ENCODE measurements around the gene SZT2. TPM values are rescaled to one million over a fixed set of nuclear protein-coding genes. Genes with fewer than 3 reads are reported as not detected.

The SZT2 gene
- total and polyA plus RNA-seq, 2 of the 4 experiments (the other 2 are of a cell fraction): 9.5 to 14.3 TPM

DNA sequence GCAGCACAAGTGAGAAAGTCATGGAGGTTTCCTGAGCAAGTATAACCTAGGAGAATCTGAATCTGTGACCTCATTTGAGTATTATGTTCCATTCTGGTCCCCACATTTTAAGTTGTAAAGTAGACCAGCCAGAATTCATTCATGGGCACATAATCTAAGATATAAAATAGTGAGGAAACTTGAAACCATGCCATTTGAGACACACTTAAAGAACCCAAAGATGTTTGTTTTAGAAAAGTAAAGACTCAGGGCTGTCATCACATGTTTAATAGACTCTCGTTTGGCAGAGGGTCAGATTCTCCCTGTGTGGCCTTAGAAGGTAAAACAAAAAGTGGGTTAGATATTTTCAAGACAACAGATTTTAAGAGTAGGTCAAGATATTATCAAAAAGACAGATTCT is 6.4 kb downstream of the SZT2 start:
- ATAC-seq (ENCODE audit: low read depth): no peak
- Histone ChIP-seq H3K9me3 (ENCODE audit: control insufficient read depth, insufficient read depth, low read length) (no peaks in the 10 kb centered on the region), H2AK5ac (ENCODE audit: low read depth, low read length) (no peak overlapping the region), H3K18ac (ENCODE audit: low read depth, low read length) (no peak overlapping the region), H2BK20ac (ENCODE audit: low read depth, low read length) (no peak overlapping the region), H3K9ac (ENCODE audit: low read depth, low read length) (no peak overlapping the region), H3K27ac (ENCODE audit: insufficient read depth, low read length) (no peak overlapping the region), H3K14ac (replicated peaks; ENCODE audit: low read depth, low read length) (no peak overlapping the region), H2BK5ac (ENCODE audit: low read depth, low read length, poor library complexity, severe bottlenecking) (no peak overlapping the region), H4K5ac (ENCODE audit: low read depth, low read length) (no peak overlapping the region), H3K9me1 (ENCODE audit: insufficient read depth, low read length) (0 out of 2 replicates have a peak, but pooled peaks cover 3% of the 10 kb centered on the region), H2BK15ac (ENCODE audit: low read depth, low read length) (no peak overlapping the region), H2BK120ac (ENCODE audit: low read depth, low read length) (no peak overlapping the region), H4K20me1 (ENCODE audit: insufficient read depth, low read length) (no peaks in the 10 kb centered on the region; the same call in 1 of the 2 replicates), H3K23ac (ENCODE audit: low read depth, low read length) (no peak overlapping the region), H2AFZ (replicated peaks; ENCODE audit: low read length, poor library complexity) (no peak overlapping the region), H3K56ac (ENCODE audit: extremely low read depth, insufficient read depth, low read length) (no peak overlapping the region), H3K4me2 (ENCODE audit: low read depth, low read length) (no peak overlapping the region), H3K79me1 (ENCODE audit: low read depth in 1 of 2, low read length in 2 of 2) (peaks cover 32 to 74% of the 10 kb centered on the region in 2 experiments), H2AK9ac (replicated peaks; ENCODE audit: low read depth, low read length, poor library complexity) (no peak overlapping the region), H4K91ac (ENCODE audit: insufficient read depth, low read depth, low read length) (no peak overlapping the region), H3K4me3 (ENCODE audit: insufficient read depth, low read depth, low read length) (no peak overlapping the region), H3K4me1 (ENCODE audit: control insufficient read depth, insufficient read depth, low read length) (no peaks in the 10 kb centered on the region), H3K27me3 (ENCODE audit: control insufficient read depth, insufficient read depth, low read length) (no peaks in the 10 kb centered on the region), H3K36me3 (ENCODE audit: control insufficient read depth, insufficient read depth, low read length) (peaks cover 4% of the 10 kb centered on the region), H3K4ac (ENCODE audit: low read depth, low read length) (no peak overlapping the region), H4K8ac (ENCODE audit: low read depth in 2 of 2, low read length in 2 of 2) (no peak overlapping the region)
- ChIA-PET POLR2A (ENCODE audit: unreplicated experiment) (no interaction called here), CTCF (no interaction called here)
- BruUV-seq (replicated peaks): no TSS peak
- no peak for DNase-seq
- TF ChIP-seq MAZ (IDR thresholded peaks at IDR 0.05; ENCODE audit: borderline replicate concordance, low read depth, low read length) (no peak), CEBPB (IDR thresholded peaks at IDR 0.05; ENCODE audit: low read depth, low read length) (no peak), CHD1 (IDR thresholded peaks at IDR 0.05; ENCODE audit: low read depth, low read length) (no peak), SMC3 (IDR thresholded peaks at IDR 0.05; ENCODE audit: low read depth, low read length) (no peak), NFE2L2 (IDR thresholded peaks at IDR 0.05; ENCODE audit: low read depth, low read length) (no peak), MAFK (IDR thresholded peaks at IDR 0.05; ENCODE audit: low read depth, low read length) (no peak), RAD21 (IDR thresholded peaks at IDR 0.05; ENCODE audit: low read length) (no peak), RFX5 (IDR thresholded peaks at IDR 0.05; ENCODE audit: low read depth, low read length) (no peak), POLR2A (IDR thresholded peaks at IDR 0.05; ENCODE audit: low read depth, low read length) (no peak)
- TF ChIP-seq, protein P1, sequence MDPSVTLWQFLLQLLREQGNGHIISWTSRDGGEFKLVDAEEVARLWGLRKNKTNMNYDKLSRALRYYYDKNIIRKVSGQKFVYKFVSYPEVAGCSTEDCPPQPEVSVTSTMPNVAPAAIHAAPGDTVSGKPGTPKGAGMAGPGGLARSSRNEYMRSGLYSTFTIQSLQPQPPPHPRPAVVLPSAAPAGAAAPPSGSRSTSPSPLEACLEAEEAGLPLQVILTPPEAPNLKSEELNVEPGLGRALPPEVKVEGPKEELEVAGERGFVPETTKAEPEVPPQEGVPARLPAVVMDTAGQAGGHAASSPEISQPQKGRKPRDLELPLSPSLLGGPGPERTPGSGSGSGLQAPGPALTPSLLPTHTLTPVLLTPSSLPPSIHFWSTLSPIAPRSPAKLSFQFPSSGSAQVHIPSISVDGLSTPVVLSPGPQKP (IDR thresholded peaks at IDR 0.05; ENCODE audit: borderline replicate concordance, low read depth, low read length): no peak
- dilution Hi-C loops (cut with HindIII; ENCODE audit: low sequenced_read_pairs, unreplicated experiment) (no loop called here), intact Hi-C loops (cut with micrococcal nuclease) (no loop called here), in situ Hi-C loops (cut with MboI; ENCODE audit: low sequenced_read_pairs) (no loop called here)
- WGBS, 2 experiments (ENCODE audit: extremely low coverage in 2 of 2, insufficient read length in 1 of 2): no CpG with 5 or more reads among the region's 1 CpG
